Ectodermal cell (in vitro differentiated cells): ENCODE measurements around the gene DCP1B.

ENCODE experiments used
- H3K27ac ChIP-seq: 2 replicates; pipeline ENCODE4 v1.7.0; 2013; ENCODE audit warnings: mild to moderate bottlenecking, low read depth, low read length; ENCODE audit not compliant: insufficient read depth, poor library complexity, severe bottlenecking
- H3K27me3 ChIP-seq: 2 replicates; pipeline ENCODE4 v1.7.0; 2013; ENCODE audit warnings: mild to moderate bottlenecking, low read length; ENCODE audit not compliant: insufficient read depth, control insufficient read depth, poor library complexity, severe bottlenecking
- H3K36me3 ChIP-seq: one replicate; pipeline ENCODE4 v1.7.0; 2013; ENCODE audit warnings: low read length; ENCODE audit not compliant: control insufficient read depth, insufficient read depth
- H3K4me1 ChIP-seq: one replicate; pipeline ENCODE4 v1.7.0; 2013; ENCODE audit warnings: low read length; ENCODE audit not compliant: control insufficient read depth, insufficient read depth
- H3K4me3 ChIP-seq: 2 replicates; pipeline ENCODE4 v1.7.0; 2013; ENCODE audit warnings: low read depth, low read length, control low read depth; ENCODE audit not compliant: insufficient read depth
- H3K9me3 ChIP-seq: 2 replicates; pipeline ENCODE4 v1.7.0; 2013; ENCODE audit warnings: mild to moderate bottlenecking, low read length, moderate library complexity; ENCODE audit not compliant: control insufficient read depth
- WGBS, 2 experiments: methylation state at CpG; one replicate each; pipeline ENCODE4 v1.1.7; 2013; ENCODE audit warnings: missing lambda C conversion rate in 2 of 2; 5-methylcytosine and 5-hydroxymethylcytosine counted together

Gene DCP1B

DNA sequence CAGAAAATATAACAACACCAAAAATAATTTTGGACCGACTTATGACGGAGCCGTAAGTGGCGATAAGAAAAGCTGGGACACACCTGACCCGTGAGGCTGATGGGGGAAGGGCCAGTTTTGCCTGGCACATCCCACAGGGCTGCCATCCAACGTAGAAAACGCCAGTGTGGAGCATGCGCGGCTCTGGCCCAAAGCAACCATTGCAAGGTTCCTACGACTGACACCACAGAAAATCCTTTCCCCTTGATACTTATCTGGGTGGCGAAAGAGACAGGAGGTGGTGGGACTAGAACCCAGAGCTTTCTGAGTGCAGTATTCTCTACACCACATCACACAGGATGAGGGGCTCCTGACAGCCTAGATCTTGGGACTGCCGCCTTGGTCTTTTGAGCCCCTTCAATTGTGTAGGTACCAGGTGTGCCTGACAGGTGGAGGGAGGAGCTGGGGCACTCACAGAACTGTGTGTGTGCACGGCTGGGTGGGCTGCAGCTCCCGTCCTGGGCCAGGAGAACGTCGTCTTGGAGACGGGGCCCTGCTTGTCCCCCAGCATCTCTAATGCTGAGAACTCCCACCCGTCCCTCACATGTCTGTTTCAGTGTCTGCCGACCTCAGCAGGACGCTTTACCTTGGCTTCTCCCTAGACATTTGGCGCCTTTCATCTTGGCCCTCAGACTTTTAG is 68.4 kb downstream of the DCP1B start:
- WGBS, 2 experiments = 94 to 95% methylated on average over 21 of the region's 21 CpGs
- Histone ChIP-seq H3K36me3 (peaks cover 4% of the 10 kb centered on the region), H3K4me1 (peaks cover 10% of the 10 kb centered on the region), H3K27me3 (no peaks in the 10 kb centered on the region), H3K9me3 (no peaks in the 10 kb centered on the region), H3K27ac (no peak overlapping the region), H3K4me3 (no peak overlapping the region)

- Histone ChIP-seq H3K4me3 (no peak overlapping the region), H3K4me1 (peaks cover 10% of the 10 kb centered on the region), H3K27ac (no peak overlapping the region), H3K9me3 (no peaks in the 10 kb centered on the region), H3K27me3 (no peaks in the 10 kb centered on the region), H3K36me3 (peaks cover 4% of the 10 kb centered on the region)
- WGBS, 2 experiments = 92% methylated on average over 10 of the region's 10 CpGs
These were observed 69.0 kb downstream of the DCP1B start for GRCh38 chr12:1935242-1935641.

DNA sequence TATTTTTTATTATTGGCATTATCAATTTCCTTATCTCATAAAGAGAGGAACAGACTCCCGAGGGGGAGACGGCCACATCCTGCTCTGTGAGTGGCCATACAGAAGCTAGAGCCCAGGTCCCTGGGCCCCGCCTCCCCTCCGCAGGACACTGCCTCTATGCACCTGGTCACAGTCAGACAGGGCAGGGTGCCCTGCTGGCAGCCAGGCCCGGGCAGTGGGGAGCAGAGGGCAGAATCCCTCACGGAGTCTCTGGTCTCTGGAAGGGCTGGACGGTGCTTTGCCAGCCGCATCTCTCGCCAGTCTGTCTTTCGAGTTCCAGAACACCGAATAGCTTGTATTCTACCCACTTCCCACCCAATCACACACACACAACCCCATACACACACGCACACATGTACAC is 69.4 kb downstream of the DCP1B start:
- Histone ChIP-seq H3K9me3 (no peaks in the 10 kb centered on the region), H3K27ac (no peak overlapping the region), H3K36me3 (peaks cover 4% of the 10 kb centered on the region), H3K27me3 (no peaks in the 10 kb centered on the region), H3K4me1 (peaks cover 9% of the 10 kb centered on the region), H3K4me3 (no peak overlapping the region)
- 91% methylated on average over 12 of the region's 12 CpGs for WGBS, 2 experiments

DNA sequence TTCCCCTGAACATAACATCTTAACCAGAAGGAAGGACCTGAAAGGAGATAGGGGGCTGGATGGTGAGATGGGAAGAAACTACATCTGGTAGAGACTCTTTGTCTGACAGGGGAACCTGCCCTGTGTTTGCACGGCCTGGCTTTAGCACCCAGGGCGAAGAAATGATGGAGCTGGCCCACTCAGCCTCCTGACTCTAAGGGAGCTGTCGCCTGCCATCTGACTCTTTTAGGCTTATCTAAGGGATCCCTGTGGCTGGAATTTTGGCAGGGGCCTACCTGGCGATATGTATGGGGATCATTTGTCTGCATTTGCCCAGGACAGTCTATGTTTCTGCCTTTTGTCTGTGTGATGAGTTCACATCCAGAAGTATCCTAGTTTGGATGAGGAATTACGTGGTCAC is 70.2 kb downstream of the DCP1B start:
- WGBS, 2 experiments = 85 to 86% methylated on average over 5 of the region's 5 CpGs
- no peak overlapping the region for H3K27ac ChIP-seq
- no peaks in the 10 kb centered on the region for H3K9me3 ChIP-seq
- H3K4me3 ChIP-seq = no peak overlapping the region
- peaks cover 4% of the 10 kb centered on the region for H3K36me3 ChIP-seq
- H3K4me1 ChIP-seq = peaks cover 7% of the 10 kb centered on the region
- no peaks in the 10 kb centered on the region for H3K27me3 ChIP-seq

GRCh38 chr12:1933342-1934051 is 70.8 kb downstream of the DCP1B start:
- WGBS, 2 experiments = 81 to 84% methylated on average over 16 of the region's 16 CpGs
- Histone ChIP-seq H3K9me3 (no peaks in the 10 kb centered on the region), H3K27ac (no peak overlapping the region), H3K4me3 (no peak overlapping the region), H3K27me3 (no peaks in the 10 kb centered on the region), H3K4me1 (peaks cover 7% of the 10 kb centered on the region), H3K36me3 (peaks cover 4% of the 10 kb centered on the region)

GRCh38 chr12:1932264-1932777 is 71.9 kb downstream of the DCP1B start:
- Histone ChIP-seq H3K27ac (no peak overlapping the region), H3K4me1 (peaks cover 7% of the 10 kb centered on the region)
- WGBS, 2 experiments = 91 to 92% methylated on average over 16 of the region's 16 CpGs

GRCh38 chr12:1931642-1932041 is 72.6 kb downstream of the DCP1B start:
- no peaks in the 10 kb centered on the region for H3K9me3 ChIP-seq
- no peak overlapping the region for H3K27ac ChIP-seq
- WGBS, 2 experiments = 96 to 97% methylated on average over 8 to 9 of the region's 9 CpGs
- H3K36me3 ChIP-seq = no peaks in the 10 kb centered on the region
- H3K4me1 ChIP-seq = peaks cover 7% of the 10 kb centered on the region
- H3K27me3 ChIP-seq = no peaks in the 10 kb centered on the region
- H3K4me3 ChIP-seq = no peak overlapping the region

More at GRCh38 chr12:1932264-1932777, 71.9 kb downstream of the DCP1B start:
- no peak overlapping the region for H3K4me3 ChIP-seq
- H3K36me3 ChIP-seq = no peaks in the 10 kb centered on the region
- no peaks in the 10 kb centered on the region for H3K27me3 ChIP-seq
- no peaks in the 10 kb centered on the region for H3K9me3 ChIP-seq

DNA sequence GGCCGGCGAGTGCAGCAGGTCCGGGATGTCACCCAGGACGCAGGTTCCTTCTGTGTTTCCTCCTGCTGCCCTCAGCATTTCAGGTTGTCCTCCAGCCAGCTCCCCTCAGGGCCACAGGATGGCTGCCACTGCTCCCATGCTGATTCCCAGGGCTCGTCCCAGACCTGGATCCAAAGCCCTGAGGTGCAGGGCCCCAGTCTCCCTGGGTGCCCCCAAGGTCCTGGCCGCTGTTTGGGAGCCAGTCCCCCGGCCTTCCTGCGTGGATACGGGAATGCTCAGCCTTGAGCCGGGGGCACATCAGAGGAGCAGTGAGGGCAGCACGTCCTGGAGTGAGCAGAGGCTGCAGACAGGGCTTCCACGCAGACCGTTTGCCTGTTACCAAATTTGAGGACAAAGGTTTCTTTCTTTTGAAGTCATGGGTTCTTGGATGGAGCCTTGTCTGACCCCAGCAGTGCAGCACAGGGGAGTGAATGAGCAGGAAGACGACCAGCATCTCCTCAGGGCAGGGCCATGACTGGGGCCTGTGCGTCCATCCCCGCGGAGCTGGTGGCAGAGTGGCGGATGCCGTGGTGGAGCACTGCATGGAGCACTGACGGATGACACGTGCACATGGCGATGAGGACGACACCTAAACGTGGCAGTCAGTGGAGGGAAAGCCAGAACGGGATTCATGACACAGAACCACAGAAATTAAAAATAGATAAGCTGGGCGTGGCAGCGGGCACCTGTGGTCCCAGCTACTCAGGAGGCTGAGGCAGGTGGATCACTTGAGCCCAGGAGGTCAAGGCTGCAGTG is 73.3 kb downstream of the DCP1B start:
- Histone ChIP-seq H3K27me3 (no peaks in the 10 kb centered on the region), H3K4me1 (peaks cover 7% of the 10 kb centered on the region), H3K4me3 (no peak overlapping the region), H3K27ac (no peak overlapping the region), H3K9me3 (no peaks in the 10 kb centered on the region), H3K36me3 (no peaks in the 10 kb centered on the region)
- WGBS, 2 experiments = 91 to 93% methylated on average over 27 of the region's 27 CpGs

- no peaks in the 10 kb centered on the region for H3K36me3 ChIP-seq
- H3K9me3 ChIP-seq = no peaks in the 10 kb centered on the region
- WGBS, 2 experiments = 87 to 93% methylated on average over 11 of the region's 11 CpGs
- H3K4me3 ChIP-seq = no peak overlapping the region
- H3K4me1 ChIP-seq = peaks cover 7% of the 10 kb centered on the region
- H3K27me3 ChIP-seq = no peaks in the 10 kb centered on the region
- no peak overlapping the region for H3K27ac ChIP-seq
These were observed 74.1 kb downstream of the DCP1B start for GRCh38 chr12:1929985-1930802.
